HepG2 (cell line): ENCODE measurements around the gene ACADVL. TPM values are rescaled to one million over a fixed set of nuclear protein-coding genes. Genes with fewer than 3 reads are reported as not detected.

Experiments
- BRF2 ChIP-seq: sonication (generic); formaldehyde crosslinking; IDR thresholded peaks from 2 replicates; pipeline ENCODE4 v1.8.1; 2022; ENCODE audit warnings: mild to moderate bottlenecking, missing genetic modification reagents
- ESRRA ChIP-seq: sonication (generic); formaldehyde crosslinking; IDR thresholded peaks from 2 replicates; pipeline ENCODE4 v1.5.1; 2020; ENCODE audit warnings: mild to moderate bottlenecking, low read depth, missing genetic modification reagents
- FIP1L1 ChIP-seq: fragments of 200-400 bp; formaldehyde crosslinking; IDR thresholded peaks from 2 replicates; pipeline ENCODE4 v1.6.1; 2018; ENCODE audit warnings: low read depth, mild to moderate bottlenecking, low read length, moderate library complexity, borderline replicate concordance; ENCODE audit not compliant: insufficient read depth
- GATAD1 ChIP-seq: IDR thresholded peaks from 2 replicates; pipeline ENCODE4 v1.6.1; 2016; ENCODE audit warnings: missing genetic modification reagents, missing compliant biosample characterization
- HCFC1 ChIP-seq: fragments of 150-350 bp; IDR thresholded peaks from 2 replicates; pipeline ENCODE4 v1.6.1; 2014; ENCODE audit warnings: low read depth, low read length
- NR2C2 ChIP-seq: sonication (generic); formaldehyde crosslinking; IDR thresholded peaks from 2 replicates; pipeline ENCODE4 v1.4.0; 2020; ENCODE audit warnings: missing genetic modification reagents, mild to moderate bottlenecking, moderate library complexity, borderline replicate concordance
- PATZ1 ChIP-seq: sonication (generic); formaldehyde crosslinking; IDR thresholded peaks from 2 replicates; pipeline ENCODE4 v1.4.0; 2020; ENCODE audit warnings: missing genetic modification reagents
- PCBP2 ChIP-seq: fragments of 200-400 bp; formaldehyde crosslinking; optimal IDR thresholded peaks from 2 replicates; pipeline ENCODE3; 2018; ENCODE audit warnings: low read length, low read depth; ENCODE audit not compliant: poor library complexity, severe bottlenecking
- THAP9 ChIP-seq: sonication (generic); formaldehyde crosslinking; IDR thresholded peaks from 2 replicates; pipeline ENCODE4; 2020; ENCODE audit warnings: missing genetic modification reagents, mild to moderate bottlenecking, borderline replicate concordance
- ZGPAT ChIP-seq: IDR thresholded peaks from 2 replicates; pipeline ENCODE4 v1.6.1; 2016; ENCODE audit warnings: mild to moderate bottlenecking
- ZKSCAN5 ChIP-seq: sonication (generic); formaldehyde crosslinking; IDR thresholded peaks from 2 replicates; pipeline ENCODE4 v1.5.1; 2020; ENCODE audit warnings: mild to moderate bottlenecking, missing genetic modification reagents
- ZMYM3 ChIP-seq: sonication (generic); formaldehyde crosslinking; IDR thresholded peaks from 2 replicates; pipeline ENCODE4 v1.5.1; 2020; ENCODE audit warnings: mild to moderate bottlenecking, missing genetic modification reagents
- ZNF280D ChIP-seq: sonication (generic); formaldehyde crosslinking; IDR thresholded peaks from 2 replicates; pipeline ENCODE4 v1.5.1; 2020; ENCODE audit warnings: mild to moderate bottlenecking, missing genetic modification reagents
- ZNF430 ChIP-seq: sonication (generic); formaldehyde crosslinking; IDR thresholded peaks from 2 replicates; pipeline ENCODE4 v1.9.0; 2021; ENCODE audit warnings: mild to moderate bottlenecking, missing genetic modification reagents
- ZNF761 ChIP-seq: sonication (generic); formaldehyde crosslinking; conservative IDR thresholded peaks from 2 replicates; pipeline ENCODE4 v1.4.0; 2020; ENCODE audit warnings: mild to moderate bottlenecking, missing genetic modification reagents
- ZSCAN22 ChIP-seq: sonication (generic); formaldehyde crosslinking; IDR thresholded peaks from 2 replicates; pipeline ENCODE4 v1.4.0; 2020; ENCODE audit warnings: mild to moderate bottlenecking, missing genetic modification reagents
- polyA plus RNA-seq, 8 experiments: library from polyadenylated mRNA; depleted of rRNA in 3 of 8; stranded (reverse) in 7 of 8; unstranded in 1 of 8; fragments of >200 nt; fragmentation: Illumina TruSeq in 4 of 8; extraction: Trizol in 4 of 8; gene quantifications; 2 replicates each; pipeline versions ENCODE4 v1.2.1 to v1.2.3, GENCODE V29; 2011 to 2016; ENCODE audit warnings: low read depth in 4 of 8, missing spikeins in 1 of 8, mixed read lengths in 1 of 8; ENCODE audit not compliant: insufficient read depth in 1 of 8
- total RNA-seq, 5 experiments: library from RNA; depleted of rRNA; stranded (reverse); fragments of >200 nt; fragmentation: Illumina TruSeq; extraction: Trizol; gene quantifications; 2 replicates each; pipeline ENCODE4 v1.2.3, GENCODE V29; 2016; ENCODE audit warnings: low read depth in 1 of 5

ACADVL gene
- total and polyA plus RNA-seq, 2 of the 13 experiments (the other 11 are each of a cell fraction or from before 2014, with no cell fraction given) = 219 to 412 TPM

GRCh38 chr17:7214300-7215135 is 5.2 kb upstream of the ACADVL start (continued):
- 0 out of 2 replicates have a peak, but pooled peaks have one; percentile 30 for TF ChIP-seq ESRRA (CRISPR knock-in tag)
- peak; percentile 57; the same call in 1 of the 2 replicates for TF ChIP-seq THAP9 (CRISPR knock-in tag)
- no peak for TF ChIP-seq ZKSCAN5 (CRISPR knock-in tag)
- TF ChIP-seq ZNF430 (CRISPR knock-in tag) = peak; percentile 47; the same call in 1 of the 2 replicates
- TF ChIP-seq NR2C2 (CRISPR knock-in tag) = peak; percentile 67; the same call in 1 of the 2 replicates
- TF ChIP-seq HCFC1 = peak; percentile 98; the same call in 1 of the 2 replicates
- TF ChIP-seq ZNF280D (CRISPR knock-in tag) = 0 out of 2 replicates have a peak, but pooled peaks have one; percentile 19
- TF ChIP-seq ZMYM3 (CRISPR knock-in tag) = peak; percentile 40; the same call in 1 of the 2 replicates
- 0 out of 2 replicates have a peak, but pooled peaks have one; percentile 8 for TF ChIP-seq GATAD1 (CRISPR knock-in tag)
- peak; percentile 49; the same call in 1 of the 2 replicates for TF ChIP-seq PATZ1
- no peak for TF ChIP-seq BRF2
- TF ChIP-seq ZSCAN22 = no peak
- peak; percentile 82; the same call in 1 of the 2 replicates for TF ChIP-seq ZNF761 (CRISPR knock-in tag)
- TF ChIP-seq PCBP2 = no peak
- peak; percentile 40; the same call in 1 of the 2 replicates for TF ChIP-seq ZGPAT (CRISPR knock-in tag)
- TF ChIP-seq FIP1L1 = no peak
